A673 (cell line): ENCODE data around the gene SYNC.

ENCODE experiments used
- EZH2 ChIP-seq: fragments of 200-600 bp; sonication (generic); IDR thresholded peaks from 2 replicates; pipeline ENCODE4 v1.6.1; 2017; ENCODE audit warnings: borderline replicate concordance, low read depth, mild to moderate bottlenecking, mixed read lengths, antibody characterized with exemption, low read length; ENCODE audit not compliant: poor library complexity, severe bottlenecking
- TF ChIP-seq, protein P1 (sequence below): fragments of 300-800, 200-600 bp; sonication (generic); conservative IDR thresholded peaks from 2 replicates; pipeline ENCODE4 v1.5.1; 2017; ENCODE audit warnings: low read depth, mild to moderate bottlenecking, antibody characterized with exemption, low read length, moderate library complexity, mixed read lengths

DNA sequence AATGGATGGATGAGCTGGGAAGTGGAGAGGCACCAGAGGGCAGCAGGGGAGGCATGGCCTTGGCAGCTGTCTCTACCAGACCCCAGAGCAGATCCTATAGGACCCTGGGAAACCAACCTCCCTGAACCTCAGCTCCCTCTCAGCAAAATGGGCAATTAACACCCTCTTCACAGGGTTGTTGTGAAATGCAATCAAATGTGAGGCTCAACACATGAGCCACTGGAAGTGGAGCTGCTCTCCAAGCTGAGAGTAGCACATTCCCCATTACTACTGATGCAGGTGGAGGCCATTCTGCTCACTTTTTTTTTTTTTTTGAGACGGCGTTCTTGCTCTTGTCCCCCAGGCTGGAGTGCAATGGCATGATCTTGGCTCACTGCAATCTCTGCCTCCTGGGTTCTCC lies 6.5 kb upstream of the SYNC start:
- TF ChIP-seq, protein P1, sequence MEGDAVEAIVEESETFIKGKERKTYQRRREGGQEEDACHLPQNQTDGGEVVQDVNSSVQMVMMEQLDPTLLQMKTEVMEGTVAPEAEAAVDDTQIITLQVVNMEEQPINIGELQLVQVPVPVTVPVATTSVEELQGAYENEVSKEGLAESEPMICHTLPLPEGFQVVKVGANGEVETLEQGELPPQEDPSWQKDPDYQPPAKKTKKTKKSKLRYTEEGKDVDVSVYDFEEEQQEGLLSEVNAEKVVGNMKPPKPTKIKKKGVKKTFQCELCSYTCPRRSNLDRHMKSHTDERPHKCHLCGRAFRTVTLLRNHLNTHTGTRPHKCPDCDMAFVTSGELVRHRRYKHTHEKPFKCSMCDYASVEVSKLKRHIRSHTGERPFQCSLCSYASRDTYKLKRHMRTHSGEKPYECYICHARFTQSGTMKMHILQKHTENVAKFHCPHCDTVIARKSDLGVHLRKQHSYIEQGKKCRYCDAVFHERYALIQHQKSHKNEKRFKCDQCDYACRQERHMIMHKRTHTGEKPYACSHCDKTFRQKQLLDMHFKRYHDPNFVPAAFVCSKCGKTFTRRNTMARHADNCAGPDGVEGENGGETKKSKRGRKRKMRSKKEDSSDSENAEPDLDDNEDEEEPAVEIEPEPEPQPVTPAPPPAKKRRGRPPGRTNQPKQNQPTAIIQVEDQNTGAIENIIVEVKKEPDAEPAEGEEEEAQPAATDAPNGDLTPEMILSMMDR: no peak
- no peak for TF ChIP-seq EZH2
